Stimulated activated CD8-positive, alpha-beta memory T cell treated with anti-CD3 and anti-CD28 coated beads, Interleukin-15, amount 100 ng/mL, for 4 hours (primary cell): Measurements from ENCODE around the gene QPRT.
"Not testable (repeated sequence)": the region's sequence is repeated elsewhere in the genome, so short reads cannot be mapped to it uniquely, and the experiment has no call there.

Source experiments
- DNase-seq, 2 donors: peaks; one replicate each; pipeline ENCODE4 v3.0.0-alpha.2; 2020; ENCODE audit warnings: low read depth in 2 of 2

QPRT gene

GRCh38 chr16:29745853-29746345 lies 66.9 kb downstream of the QPRT start, which contains the start of gene C16orf54:
Gene C16orf54 (minus strand): TSS chr16:29745990. CDS start chr16:29744951, 1,039 bp downstream.
- DNase-seq, result peak; percentile 71 to 80

DNA sequence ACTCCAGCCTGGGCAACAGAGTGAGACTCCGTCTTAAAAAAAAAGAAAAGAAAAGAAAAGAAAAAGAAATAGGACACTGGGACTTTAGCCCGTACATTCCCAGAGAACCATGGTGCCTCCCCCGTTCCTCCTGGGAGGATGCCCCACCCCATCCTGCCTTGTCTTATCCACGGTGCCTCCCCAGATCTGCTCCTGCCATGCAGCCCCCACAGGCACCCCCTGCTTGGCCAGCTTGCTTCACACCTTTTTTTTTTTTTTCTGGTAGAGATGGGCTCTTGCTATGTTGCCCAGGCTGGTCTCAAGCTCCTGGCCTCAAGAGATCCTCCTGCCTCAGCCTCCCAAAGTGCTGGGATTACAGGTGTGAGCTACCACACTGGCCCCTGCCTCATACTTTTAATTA lies 67.5 kb downstream of the QPRT start:
- not testable (repeated sequence) for DNase-seq
